HEK293T (cell line): ENCODE measurements around the gene SLC8A3.

ENCODE experiments used
- CTCF ChIA-PET: fragments of 350-600 bp; formaldehyde crosslinking; extraction: SDS; loops from one replicate; lab custom pipeline; 2021; ENCODE audit warnings: antibody characterized with exemption, inconsistent platforms; lab: Yijun Ruan, JAX
- POLR2A ChIA-PET: fragments of 350-600 bp; formaldehyde crosslinking; extraction: SDS; loops from one replicate; lab custom pipeline; 2020; ENCODE audit warnings: antibody characterized with exemption, inconsistent platforms; lab: Yijun Ruan, JAX
- DNase-seq: peaks from one replicate; pipeline ENCODE4 v3.0.0; 2012; ENCODE audit warnings: mixed read lengths; ENCODE audit errors: extremely low spot score
- ARNT ChIP-seq: fragments of 450-650 bp; IDR thresholded peaks from 2 replicates; pipeline ENCODE4 v1.6.1; 2017; ENCODE audit warnings: mild to moderate bottlenecking
- BHLHE40 ChIP-seq: fragments of 450-650 bp; IDR thresholded peaks from 2 replicates; pipeline ENCODE4 v1.6.1; 2016; ENCODE audit warnings: mild to moderate bottlenecking, moderate library complexity, borderline replicate concordance
- CTBP1 ChIP-seq: fragments of 450-650 bp; IDR thresholded peaks from 2 replicates; pipeline ENCODE4 v1.6.1; 2016; ENCODE audit warnings: borderline replicate concordance
- ELF4 ChIP-seq: fragments of 450-650 bp; IDR thresholded peaks from 2 replicates; pipeline ENCODE4 v1.6.1; 2017; ENCODE audit warnings: antibody characterized with exemption
- FOXA1 ChIP-seq: fragments of 450-650 bp; IDR thresholded peaks from 2 replicates; pipeline ENCODE4 v1.6.1; 2016; ENCODE audit warnings: mild to moderate bottlenecking
- FOXK2 ChIP-seq: fragments of 450-650 bp; IDR thresholded peaks from 2 replicates; pipeline ENCODE4 v1.6.1; 2016; ENCODE audit warnings: mild to moderate bottlenecking
- FOXM1 ChIP-seq: fragments of 450-650 bp; IDR thresholded peaks from 2 replicates; pipeline ENCODE4 v1.6.1; 2017; ENCODE audit warnings: mild to moderate bottlenecking, borderline replicate concordance
- HDGF ChIP-seq: fragments of 450-650 bp; IDR thresholded peaks from 2 replicates; pipeline ENCODE4 v1.6.1; 2017; ENCODE audit warnings: antibody characterized with exemption, borderline replicate concordance
- L3MBTL2 ChIP-seq: fragments of 450-650 bp; conservative IDR thresholded peaks from 2 replicates; pipeline ENCODE4 v1.6.1; 2016; ENCODE audit warnings: mild to moderate bottlenecking
- LEF1 ChIP-seq: fragments of 450-650 bp; IDR thresholded peaks from 2 replicates; pipeline ENCODE4 v1.6.1; 2017; ENCODE audit warnings: mild to moderate bottlenecking, borderline replicate concordance
- NFRKB ChIP-seq: fragments of 450-650 bp; IDR thresholded peaks from 2 replicates; pipeline ENCODE4 v1.6.1; 2016; ENCODE audit warnings: mild to moderate bottlenecking, moderate library complexity
- PKNOX1 ChIP-seq: fragments of 450-650 bp; IDR thresholded peaks from 2 replicates; pipeline ENCODE4 v1.6.1; 2016
- SP1 ChIP-seq: fragments of 450-650 bp; IDR thresholded peaks from 2 replicates; pipeline ENCODE4 v1.6.1; 2017
- SUZ12 ChIP-seq: fragments of 450-650 bp; IDR thresholded peaks from 2 replicates; pipeline ENCODE4 v1.6.1; 2016; ENCODE audit warnings: mild to moderate bottlenecking
- TARDBP ChIP-seq: fragments of 450-650 bp; IDR thresholded peaks from 2 replicates; pipeline ENCODE4 v1.6.1; 2016
- ZNF384 ChIP-seq: fragments of 450-650 bp; IDR thresholded peaks from 2 replicates; pipeline ENCODE4 v1.6.1; 2016

The SLC8A3 gene

DNA sequence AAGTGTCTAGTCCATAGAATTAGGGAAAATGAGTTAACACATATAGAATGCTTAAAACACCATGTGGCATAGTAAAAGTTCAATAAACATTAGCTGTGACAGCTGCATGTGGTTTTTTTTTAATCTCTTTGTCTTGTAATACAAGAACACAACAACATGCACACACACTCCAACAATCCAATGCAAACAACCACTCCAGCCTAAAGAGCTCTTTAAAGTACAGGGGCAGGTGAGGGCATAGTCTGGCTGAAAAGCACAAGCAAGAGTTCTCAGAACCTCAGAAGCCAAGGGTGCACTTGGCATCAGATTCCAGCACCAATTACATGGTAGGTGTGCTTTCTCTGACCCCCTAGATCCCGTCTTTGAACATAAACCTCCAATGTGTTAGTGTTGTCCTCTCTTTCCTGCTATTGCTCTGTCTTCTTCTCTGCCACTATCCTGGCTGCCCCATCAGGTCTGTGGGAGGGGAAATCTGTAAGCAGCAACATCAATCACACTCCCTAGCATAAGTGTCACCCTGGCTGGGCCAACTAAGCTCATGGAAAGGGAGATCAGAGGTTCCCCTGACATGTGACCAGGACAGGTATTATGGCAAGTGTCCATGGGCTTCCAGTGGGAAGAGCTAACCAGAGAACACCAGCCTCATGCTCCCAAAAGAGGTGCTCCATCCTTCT is 91.0 kb downstream of the SLC8A3 start:
- no peak for DNase-seq
- ChIA-PET POLR2A (no interaction called here), CTCF (interaction anchor here (0.9 kb wide), 1 partner anchor 10 kb away, joined by 3 read pairs; no protein-coding TSS in a partner anchor)
- no peak for TF ChIP-seq FOXK2
- TF ChIP-seq ELF4, result no peak
- TF ChIP-seq SUZ12, result no peak
- TF ChIP-seq ARNT, result no peak
- no peak for TF ChIP-seq SP1
- no peak for TF ChIP-seq TARDBP
- no peak for TF ChIP-seq FOXM1
- no peak for TF ChIP-seq ZNF384
- no peak for TF ChIP-seq L3MBTL2
- TF ChIP-seq HDGF, result no peak
- no peak for TF ChIP-seq FOXA1
- no peak for TF ChIP-seq BHLHE40
- TF ChIP-seq NFRKB, result no peak

- POLR2A ChIA-PET, result interaction anchor here (0.6 kb wide), 1 partner anchor 93 kb away, joined by 3 read pairs; no protein-coding TSS in a partner anchor
Measured at GRCh38 chr14:70096866-70097265, 91.9 kb downstream of the SLC8A3 start.

DNA sequence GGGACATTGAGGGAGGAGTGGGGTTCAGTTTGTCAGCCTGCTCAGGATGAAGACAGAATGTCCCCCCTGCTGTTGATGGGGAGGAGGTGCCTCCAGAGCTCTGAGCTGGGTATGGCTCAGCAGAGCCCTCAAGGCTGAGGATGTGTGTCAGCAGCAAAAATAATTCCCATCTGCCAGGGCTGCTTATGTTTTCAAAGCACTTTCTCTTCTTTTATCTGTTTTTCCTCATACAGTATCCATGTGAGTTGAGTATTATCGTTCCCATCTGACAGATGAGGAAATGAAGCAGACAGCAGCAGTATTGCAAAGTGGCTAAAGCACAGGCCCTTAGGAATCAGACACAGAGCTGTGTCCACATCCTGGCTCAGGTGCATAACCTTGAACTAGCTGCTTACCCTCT is 94.1 kb downstream of the SLC8A3 start:
- no peak for TF ChIP-seq ELF4
- TF ChIP-seq LEF1, result no peak
- no peak for TF ChIP-seq SP1
- no peak for TF ChIP-seq SUZ12
- ChIA-PET CTCF (no interaction called here), POLR2A (no interaction called here)
- no peak for DNase-seq

More at GRCh38 chr14:70096866-70097265, 91.9 kb downstream of the SLC8A3 start:
- no peak for TF ChIP-seq BHLHE40
- TF ChIP-seq SP1, result no peak
- no peak for TF ChIP-seq L3MBTL2
- no peak for TF ChIP-seq LEF1
- no peak for TF ChIP-seq ARNT
- no peak for TF ChIP-seq PKNOX1
- no peak for TF ChIP-seq FOXM1
- no peak for TF ChIP-seq ELF4
- no peak for TF ChIP-seq SUZ12
- TF ChIP-seq HDGF, result no peak
- TF ChIP-seq CTBP1, result no peak
- TF ChIP-seq FOXK2, result no peak
- no peak for TF ChIP-seq FOXA1
- no peak for TF ChIP-seq ZNF384
- TF ChIP-seq TARDBP, result no peak
- no peak for TF ChIP-seq NFRKB
- CTCF ChIA-PET, result interaction anchor here (0.8 to 0.9 kb wide), 2 partner anchors 9 to 11 kb away, joined by 3 read pairs; no protein-coding TSS in a partner anchor
- peak; percentile 44 for DNase-seq

- ChIA-PET CTCF (no interaction called here), POLR2A (no interaction called here)
- no peak for DNase-seq
- TF ChIP-seq ELF4 (no peak), L3MBTL2 (no peak), HDGF (no peak), SUZ12 (no peak), LEF1 (no peak), BHLHE40 (no peak), FOXA1 (no peak), PKNOX1 (no peak), SP1 (no peak), FOXM1 (no peak), TARDBP (no peak), CTBP1 (no peak), NFRKB (no peak), ARNT (no peak), FOXK2 (no peak), ZNF384 (no peak)
Measured at GRCh38 chr14:70094106-70094505, 94.6 kb downstream of the SLC8A3 start.

GRCh38 chr14:70093156-70093555 is 95.6 kb downstream of the SLC8A3 start:
- CTCF ChIA-PET, result no interaction called here
- TF ChIP-seq BHLHE40 (no peak), LEF1 (no peak)
- POLR2A ChIA-PET, result no interaction called here
- no peak for DNase-seq

DNA sequence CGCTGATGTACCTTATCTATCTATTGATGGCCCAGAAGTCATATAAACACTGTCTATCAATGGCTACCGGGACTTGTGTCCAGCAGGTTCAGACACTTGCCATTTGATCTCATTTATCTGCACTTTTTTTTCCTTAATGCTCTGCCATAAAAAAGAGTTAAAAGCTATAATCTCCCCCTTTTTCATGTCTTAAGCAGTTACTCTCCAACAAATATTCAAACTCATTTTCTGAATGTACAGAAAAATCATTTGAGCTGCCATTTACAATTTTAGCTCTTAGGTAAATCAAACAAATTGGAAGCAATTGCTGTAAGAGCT is 101.4 kb downstream of the SLC8A3 start:
- DNase-seq, result no peak
- no peak for TF ChIP-seq TARDBP
- no peak for TF ChIP-seq FOXK2
- no peak for TF ChIP-seq CTBP1
- no peak for TF ChIP-seq BHLHE40
- TF ChIP-seq L3MBTL2, result no peak
- TF ChIP-seq SP1, result no peak
- no peak for TF ChIP-seq HDGF
- TF ChIP-seq FOXM1, result no peak
- no peak for TF ChIP-seq ARNT
- TF ChIP-seq ZNF384, result no peak
- TF ChIP-seq PKNOX1, result no peak
- no peak for TF ChIP-seq FOXA1
- no peak for TF ChIP-seq LEF1
- no peak for TF ChIP-seq SUZ12
- no peak for TF ChIP-seq ELF4
- CTCF ChIA-PET, result interaction anchor here (0.6 to 1.6 kb wide), 9 partner anchors 9 to 307 kb away, joined by 3 to 9 read pairs (median 4); no protein-coding TSS in a partner anchor
- POLR2A ChIA-PET, result interaction anchor here (0.9 kb wide), 1 partner anchor 136 kb away, joined by 3 read pairs; no protein-coding TSS in a partner anchor
